ENCODE data around the gene INSRR.

DNA sequence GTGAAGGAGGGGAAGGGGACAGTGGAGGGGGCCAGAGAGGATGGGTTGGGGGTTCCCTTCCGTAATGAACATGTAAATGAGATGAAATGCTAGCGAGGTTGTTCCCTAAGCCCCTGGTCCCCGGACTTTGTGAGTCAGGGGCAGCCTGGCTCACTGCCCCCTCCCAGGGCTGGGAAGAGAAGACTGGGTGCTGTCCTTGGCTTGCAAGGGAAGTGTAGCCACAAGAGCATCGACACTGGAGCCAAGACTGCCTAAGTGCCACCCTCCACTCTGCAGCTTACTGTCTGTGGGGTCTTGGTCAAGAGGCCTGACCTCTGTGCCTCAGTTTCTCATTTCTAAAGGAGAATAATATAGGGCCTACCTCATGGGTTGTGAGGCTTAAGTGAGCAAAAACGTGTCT lies 35.1 kb upstream of the INSRR start:
- TF ChIP-seq POLR2A (IDR thresholded peaks at IDR 0.05) (no peak), CTCF (IDR thresholded peaks at IDR 0.05) (no peak)

All from body of pancreas (tissue), 4 donors.